MG63 (cell line): ENCODE data around the gene RARG. TPM values are rescaled to one million over a fixed set of nuclear protein-coding genes. Genes with fewer than 3 reads are reported as not detected.

Experiments used
- DNase-seq: peaks from one replicate; pipeline ENCODE4 v3.0.0-alpha.2; 2020
- H3K27me3 ChIP-seq: fragments of 250-450 bp; sonication (Bioruptor Pico); 2 replicates; pipeline ENCODE4 v1.5.1; 2020; ENCODE audit warnings: mild to moderate bottlenecking, moderate library complexity
- H3K36me3 ChIP-seq: fragments of 250-450 bp; sonication (Bioruptor Pico); 2 replicates; pipeline ENCODE4 v1.5.1; 2020; ENCODE audit warnings: mild to moderate bottlenecking, moderate library complexity
- H3K4me3 ChIP-seq: fragments of 250-450 bp; sonication (Bioruptor Pico); 2 replicates; pipeline ENCODE4 v1.5.1; 2020; ENCODE audit warnings: mild to moderate bottlenecking, moderate library complexity
- H3K9me3 ChIP-seq: fragments of 250-450 bp; sonication (Bioruptor Pico); 2 replicates; pipeline ENCODE4 v1.5.1; 2020; ENCODE audit warnings: mild to moderate bottlenecking, moderate library complexity
- total RNA-seq: library from RNA; depleted of rRNA; stranded (reverse); fragments of >200 nt; shearing (Covaris generic); gene quantifications from 2 replicates; pipeline ENCODE4 v1.2.3, GENCODE V29; 2014; ENCODE audit warnings: low replicate concordance; rRNA removed

The RARG gene
- 30.8 and 40.7 TPM in 2 replicates for total RNA-seq

- DNase-seq, result peak; percentile 85
- Histone ChIP-seq H3K27me3 (no peaks in the 10 kb centered on the region), H3K36me3 (no peaks in the 10 kb centered on the region; the same call in 1 of the 2 replicates), H3K4me3 (peak within 1 kb of the TSS; percentile 88), H3K9me3 (no peaks in the 10 kb centered on the region)
Measured at GRCh38 chr12:53231921-53232645, at the start of gene RARG. RARG (minus strand) TSS chr12:53232209; CDS start chr12:53227545, 4,664 bp downstream.

- peaks cover 74% of the 10 kb centered on the region for H3K36me3 ChIP-seq
- no peaks in the 10 kb centered on the region for H3K27me3 ChIP-seq
- H3K9me3 ChIP-seq, result no peaks in the 10 kb centered on the region
- DNase-seq, result no peak
- H3K4me3 ChIP-seq, result no peak overlapping the region
Measured at GRCh38 chr12:53279888-53280498, 48.0 kb upstream of the RARG start.

- no peak overlapping the region for H3K4me3 ChIP-seq
- no peak for DNase-seq
- H3K9me3 ChIP-seq, result no peaks in the 10 kb centered on the region
- H3K27me3 ChIP-seq, result no peaks in the 10 kb centered on the region
- H3K36me3 ChIP-seq, result peaks cover 77% of the 10 kb centered on the region
Measured at GRCh38 chr12:53279283-53279869, 47.4 kb upstream of the RARG start.

GRCh38 chr12:53277981-53278380 lies 46.0 kb upstream of the RARG start:
- H3K27me3 ChIP-seq, result no peaks in the 10 kb centered on the region
- no peak for DNase-seq
- peaks cover 74% of the 10 kb centered on the region for H3K36me3 ChIP-seq

GRCh38 chr12:53276511-53276910 lies 44.5 kb upstream of the RARG start:
- no peak overlapping the region for H3K4me3 ChIP-seq
- peaks cover 71% of the 10 kb centered on the region for H3K36me3 ChIP-seq
- no peaks in the 10 kb centered on the region for H3K9me3 ChIP-seq
- H3K27me3 ChIP-seq, result no peaks in the 10 kb centered on the region
- DNase-seq, result no peak

More at GRCh38 chr12:53277981-53278380, 46.0 kb upstream of the RARG start:
- no peak overlapping the region for H3K4me3 ChIP-seq
- H3K9me3 ChIP-seq, result no peaks in the 10 kb centered on the region

GRCh38 chr12:53274445-53274844 lies 42.4 kb upstream of the RARG start:
- Histone ChIP-seq H3K4me3 (no peak overlapping the region), H3K27me3 (no peaks in the 10 kb centered on the region), H3K9me3 (no peaks in the 10 kb centered on the region), H3K36me3 (peaks cover 76% of the 10 kb centered on the region)
- DNase-seq, result no peak

GRCh38 chr12:53268630-53269562 lies 36.9 kb upstream of the RARG start:
- Histone ChIP-seq H3K9me3 (no peaks in the 10 kb centered on the region), H3K4me3 (peak overlapping the region; percentile 92), H3K27me3 (no peaks in the 10 kb centered on the region), H3K36me3 (peaks cover 43% of the 10 kb centered on the region)
- DNase-seq, result no peak

- peak within 1 kb of the TSS; percentile 92 for H3K4me3 ChIP-seq
- peaks cover 39% of the 10 kb centered on the region for H3K36me3 ChIP-seq
- DNase-seq, result peak; percentile 78
- H3K9me3 ChIP-seq, result no peaks in the 10 kb centered on the region
- no peaks in the 10 kb centered on the region for H3K27me3 ChIP-seq
Measured at GRCh38 chr12:53267999-53268629, 36.1 kb upstream of the RARG start, which contains the start of gene ESPL1. ESPL1 (plus strand) TSS chr12:53268299; CDS start chr12:53268767, 468 bp downstream.

GRCh38 chr12:53267306-53267998 lies 35.4 kb upstream of the RARG start:
- peaks cover 35% of the 10 kb centered on the region for H3K36me3 ChIP-seq
- H3K4me3 ChIP-seq, result peak overlapping the region; percentile 92
- no peaks in the 10 kb centered on the region for H3K27me3 ChIP-seq
- H3K9me3 ChIP-seq, result no peaks in the 10 kb centered on the region
- peak; percentile 14 for DNase-seq

GRCh38 chr12:53265783-53266182 lies 33.8 kb upstream of the RARG start:
- no peak for DNase-seq
- no peak overlapping the region for H3K4me3 ChIP-seq
- H3K36me3 ChIP-seq, result peaks cover 23% of the 10 kb centered on the region
- H3K9me3 ChIP-seq, result no peaks in the 10 kb centered on the region
- H3K27me3 ChIP-seq, result no peaks in the 10 kb centered on the region

- H3K36me3 ChIP-seq, result no peaks in the 10 kb centered on the region
- no peak overlapping the region for H3K4me3 ChIP-seq
- no peaks in the 10 kb centered on the region for H3K9me3 ChIP-seq
- DNase-seq, result no peak
- no peaks in the 10 kb centered on the region for H3K27me3 ChIP-seq
Measured at GRCh38 chr12:53259891-53260290, 27.9 kb upstream of the RARG start.

GRCh38 chr12:53258541-53259539 lies 26.8 kb upstream of the RARG start:
- no peak overlapping the region for H3K4me3 ChIP-seq
- no peaks in the 10 kb centered on the region for H3K9me3 ChIP-seq
- no peaks in the 10 kb centered on the region for H3K27me3 ChIP-seq
- H3K36me3 ChIP-seq, result peaks cover 3% of the 10 kb centered on the region
- no peak for DNase-seq

- H3K9me3 ChIP-seq, result no peaks in the 10 kb centered on the region
- H3K36me3 ChIP-seq, result peaks cover 14% of the 10 kb centered on the region
- no peaks in the 10 kb centered on the region for H3K27me3 ChIP-seq
Measured at GRCh38 chr12:53255996-53256395, 24.0 kb upstream of the RARG start.

GRCh38 chr12:53254816-53255545 lies 23.0 kb upstream of the RARG start:
- no peaks in the 10 kb centered on the region for H3K27me3 ChIP-seq
- DNase-seq, result no peak
- H3K36me3 ChIP-seq, result peaks cover 14% of the 10 kb centered on the region
- no peak overlapping the region for H3K4me3 ChIP-seq
- H3K9me3 ChIP-seq, result no peaks in the 10 kb centered on the region

More at GRCh38 chr12:53255996-53256395, 24.0 kb upstream of the RARG start:
- no peak overlapping the region for H3K4me3 ChIP-seq
- DNase-seq, result no peak
